OCI-LY3 (cell line): ENCODE results near the gene DCPS.

ENCODE experiments used
- H2AFZ ChIP-seq: fragments of 200-600, 300-600 bp; shearing (Covaris generic); 2 replicates; pipeline ENCODE4 v1.6.0; 2014; ENCODE audit warnings: antibody characterized with exemption, low read depth, low read length
- H3K27ac ChIP-seq: fragments of 200-600, 300-600 bp; sonication (generic); 2 replicates; pipeline ENCODE4 v1.5.1; 2014; ENCODE audit warnings: mild to moderate bottlenecking, low read length, moderate library complexity, mixed read lengths
- H3K27me3 ChIP-seq: fragments of 200-600, 300-600 bp; sonication (generic); 2 replicates; pipeline ENCODE4 v1.6.1; 2014; ENCODE audit warnings: low read depth, low read length, mixed read lengths
- H3K36me3 ChIP-seq: fragments of 200-600, 300-600 bp; sonication (generic); replicated peaks from 2 replicates; pipeline ENCODE3; 2014; ENCODE audit warnings: low read depth, low read length, mixed read lengths
- H3K4me1 ChIP-seq: fragments of 300-600, 200-600 bp; sonication (generic); 2 replicates; pipeline ENCODE4 v1.6.1; 2014; ENCODE audit warnings: low read length, mixed read lengths
- H3K4me2 ChIP-seq: fragments of 200-600, 300-600 bp; sonication (generic); 2 replicates; pipeline ENCODE4 v1.6.1; 2014; ENCODE audit warnings: low read length, mixed read lengths
- H3K4me3 ChIP-seq: fragments of 300-600, 200-600 bp; sonication (generic); 2 replicates; pipeline ENCODE4 v1.5.1; 2014; ENCODE audit warnings: antibody characterized with exemption, mild to moderate bottlenecking, low read length, moderate library complexity
- H3K79me2 ChIP-seq: fragments of 300-600, 200-600 bp; shearing (Covaris generic); 2 replicates; pipeline ENCODE4 v1.6.1; 2014; ENCODE audit warnings: mild to moderate bottlenecking, low read length, mixed read lengths
- H3K9ac ChIP-seq: fragments of 300-600, 200-600 bp; shearing (Covaris generic); 2 replicates; pipeline ENCODE4 v1.6.0; 2014; ENCODE audit warnings: mild to moderate bottlenecking, low read length, moderate library complexity
- H3K9me3 ChIP-seq: fragments of 200-600, 300-600 bp; shearing (Covaris generic); 2 replicates; pipeline ENCODE4 v1.6.1; 2014; ENCODE audit warnings: low read length, mixed read lengths; ENCODE audit not compliant: insufficient read depth
- H4K20me1 ChIP-seq: fragments of 200-600, 300-600 bp; sonication (generic); 2 replicates; pipeline ENCODE4 v1.6.1; 2016; ENCODE audit warnings: low read length, mixed read lengths; ENCODE audit not compliant: insufficient read depth
- CTCF ChIP-seq: fragments of 200-600, 300-600 bp; sonication (generic); IDR thresholded peaks from 2 replicates; pipeline ENCODE4 v1.5.1; 2014; ENCODE audit warnings: antibody characterized with exemption, low read length, low read depth
- EZH2phosphoT487 ChIP-seq: fragments of 200-600 bp; shearing (Covaris generic); IDR thresholded peaks from 2 replicates; pipeline ENCODE4 v1.6.1; 2018; ENCODE audit warnings: antibody characterized with exemption, mixed run types, low read depth

The DCPS gene

GRCh38 chr11:126277322-126277721 is 26.5 kb upstream of the DCPS start:
- no peaks in the 10 kb centered on the region for H3K9me3 ChIP-seq
- no peak overlapping the region for H3K4me3 ChIP-seq
- no peak overlapping the region for H2AFZ ChIP-seq
- no peaks in the 10 kb centered on the region for H3K79me2 ChIP-seq
- H3K4me1 ChIP-seq = no peaks in the 10 kb centered on the region
- no peak overlapping the region for H3K4me2 ChIP-seq
- H3K27me3 ChIP-seq = no peaks in the 10 kb centered on the region
- no peak overlapping the region for H3K27ac ChIP-seq
- H3K9ac ChIP-seq = no peak overlapping the region
- H4K20me1 ChIP-seq = no peaks in the 10 kb centered on the region
- peaks cover 39% of the 10 kb centered on the region for H3K36me3 ChIP-seq
- TF ChIP-seq CTCF (no peak), EZH2phosphoT487 (no peak)

GRCh38 chr11:126277780-126278179 is 26.1 kb upstream of the DCPS start:
- peaks cover 35% of the 10 kb centered on the region for H3K36me3 ChIP-seq
- TF ChIP-seq EZH2phosphoT487 (no peak), CTCF (no peak)

GRCh38 chr11:126279191-126279590 is 24.7 kb upstream of the DCPS start:
- H3K4me1 ChIP-seq = peaks cover 5% of the 10 kb centered on the region
- no peaks in the 10 kb centered on the region for H3K9me3 ChIP-seq
- H3K9ac ChIP-seq = no peak overlapping the region
- no peaks in the 10 kb centered on the region for H3K27me3 ChIP-seq
- H3K27ac ChIP-seq = no peak overlapping the region
- H3K36me3 ChIP-seq = peaks cover 28% of the 10 kb centered on the region
- peaks cover 2% of the 10 kb centered on the region; the same call in 1 of the 2 replicates for H3K79me2 ChIP-seq
- no peak overlapping the region for H2AFZ ChIP-seq
- H4K20me1 ChIP-seq = no peaks in the 10 kb centered on the region
- no peak for TF ChIP-seq CTCF
- TF ChIP-seq EZH2phosphoT487 = no peak
- no peak overlapping the region for H3K4me2 ChIP-seq
- no peak overlapping the region for H3K4me3 ChIP-seq

More at GRCh38 chr11:126277780-126278179, 26.1 kb upstream of the DCPS start:
- Histone ChIP-seq H4K20me1 (no peaks in the 10 kb centered on the region), H3K27ac (no peak overlapping the region), H3K9ac (no peak overlapping the region), H3K4me1 (peaks cover 3% of the 10 kb centered on the region; the same call in 1 of the 2 replicates), H3K4me2 (no peak overlapping the region), H2AFZ (no peak overlapping the region), H3K79me2 (no peaks in the 10 kb centered on the region), H3K4me3 (no peak overlapping the region), H3K9me3 (no peaks in the 10 kb centered on the region), H3K27me3 (no peaks in the 10 kb centered on the region)

- Histone ChIP-seq H3K4me3 (no peak overlapping the region), H3K27me3 (no peaks in the 10 kb centered on the region), H3K4me2 (no peak overlapping the region), H3K36me3 (peaks cover 16% of the 10 kb centered on the region), H2AFZ (no peak overlapping the region), H3K27ac (no peak overlapping the region), H4K20me1 (no peaks in the 10 kb centered on the region), H3K79me2 (peaks cover 4% of the 10 kb centered on the region; the same call in 1 of the 2 replicates), H3K9ac (no peak overlapping the region), H3K4me1 (peaks cover 13% of the 10 kb centered on the region), H3K9me3 (no peaks in the 10 kb centered on the region)
- no peak for TF ChIP-seq CTCF
- TF ChIP-seq EZH2phosphoT487 = no peak
Measured at GRCh38 chr11:126280595-126280994, 23.3 kb upstream of the DCPS start.
